Measurements from ENCODE around the gene HOTAIR. TPM values are rescaled to one million over a fixed set of nuclear protein-coding genes. Genes with fewer than 3 reads are reported as not detected.
A peak's percentile ranks its signal among the peaks of the same experiment; 100 is the strongest.

The HOTAIR gene
- polyA plus RNA-seq, 3 donors, result not detected

DNA sequence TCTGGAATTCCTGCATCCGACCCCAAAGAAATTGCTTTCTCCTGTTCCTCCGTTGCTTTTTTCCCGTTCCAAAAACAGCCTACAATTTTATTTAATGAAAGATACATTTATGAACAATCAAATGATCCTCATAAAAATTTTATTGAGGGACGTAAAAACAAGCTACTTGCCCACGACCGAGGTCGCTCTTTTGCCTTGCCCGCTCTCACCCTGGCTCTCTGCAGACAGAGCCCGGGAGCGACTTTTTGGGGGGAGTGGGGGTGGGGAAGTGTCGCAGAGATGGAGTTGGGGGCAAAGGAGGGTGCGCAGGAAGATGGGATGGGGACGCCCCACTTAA lies 24.1 kb upstream of the HOTAIR start:
- DNase-seq, result no peak
- no peak overlapping the region for H3K4me2 ChIP-seq (replicated peaks; ENCODE audit: extremely low read depth, low read length, poor library complexity, severe bottlenecking)
- H3K9ac ChIP-seq (ENCODE audit: insufficient read depth, low read length, poor library complexity, severe bottlenecking), result no peak overlapping the region
- H3K9me3 ChIP-seq (replicated peaks in 1 of 2; ENCODE audit: control insufficient read depth in 1 of 2, insufficient read depth in 1 of 2, low read length in 2 of 2), result peaks cover 3 to 53% of the 10 kb centered on the region in 2 donors
- Mint-ChIP-seq H3K9me3 (peaks cover 1 to 63% (median 30%) of the 10 kb centered on the region in 7 donors), H3K27me3 (ENCODE audit: low read depth in 3 of 3) (peaks cover 98 to 100% (median 100%) of the 10 kb centered on the region in 3 donors), H3K36me3 (peaks cover 3 to 19% of the 10 kb centered on the region in 2 donors), H3K27ac (no peak overlapping the region), H3K4me1 (peaks cover 29% of the 10 kb centered on the region), H3K4me3 (peak overlapping the region in 1 of 2 donors; percentile 74)
- intact Hi-C loops (cut with micrococcal nuclease), result loop anchor here in 1 of 2 donors (5.0 kb wide), 1 partner anchor 47 kb away; the partner anchor contains the start of gene HOXC12
- TF ChIP-seq, protein P1, sequence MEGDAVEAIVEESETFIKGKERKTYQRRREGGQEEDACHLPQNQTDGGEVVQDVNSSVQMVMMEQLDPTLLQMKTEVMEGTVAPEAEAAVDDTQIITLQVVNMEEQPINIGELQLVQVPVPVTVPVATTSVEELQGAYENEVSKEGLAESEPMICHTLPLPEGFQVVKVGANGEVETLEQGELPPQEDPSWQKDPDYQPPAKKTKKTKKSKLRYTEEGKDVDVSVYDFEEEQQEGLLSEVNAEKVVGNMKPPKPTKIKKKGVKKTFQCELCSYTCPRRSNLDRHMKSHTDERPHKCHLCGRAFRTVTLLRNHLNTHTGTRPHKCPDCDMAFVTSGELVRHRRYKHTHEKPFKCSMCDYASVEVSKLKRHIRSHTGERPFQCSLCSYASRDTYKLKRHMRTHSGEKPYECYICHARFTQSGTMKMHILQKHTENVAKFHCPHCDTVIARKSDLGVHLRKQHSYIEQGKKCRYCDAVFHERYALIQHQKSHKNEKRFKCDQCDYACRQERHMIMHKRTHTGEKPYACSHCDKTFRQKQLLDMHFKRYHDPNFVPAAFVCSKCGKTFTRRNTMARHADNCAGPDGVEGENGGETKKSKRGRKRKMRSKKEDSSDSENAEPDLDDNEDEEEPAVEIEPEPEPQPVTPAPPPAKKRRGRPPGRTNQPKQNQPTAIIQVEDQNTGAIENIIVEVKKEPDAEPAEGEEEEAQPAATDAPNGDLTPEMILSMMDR (IDR thresholded peaks at IDR 0.05), result no peak
- WGBS (ENCODE audit: insufficient coverage), result 6% methylated on average over 3 of the region's 13 CpGs
- H3K4me3 ChIP-seq (replicated peaks in 1 of 3; ENCODE audit: low read depth in 2 of 3, low read length in 3 of 3), result no peak overlapping the region
- H3K27ac ChIP-seq (ENCODE audit: low read depth in 1 of 2, low read length in 2 of 2), result no peak overlapping the region
- no peaks in the 10 kb centered on the region for H3K79me2 ChIP-seq (ENCODE audit: insufficient read depth, low read length)
- peaks cover 92 to 100% of the 10 kb centered on the region in 2 donors for H3K27me3 ChIP-seq (ENCODE audit: control insufficient read depth in 2 of 2, insufficient read depth in 2 of 2, low read length in 2 of 2)
- no peaks in the 10 kb centered on the region for H3K36me3 ChIP-seq (replicated peaks in 1 of 2; ENCODE audit: control insufficient read depth in 1 of 2, insufficient read depth in 2 of 2, low read length in 2 of 2)
- H4K20me1 ChIP-seq (ENCODE audit: insufficient read depth, low read length), result no peaks in the 10 kb centered on the region
- H3K4me1 ChIP-seq (ENCODE audit: control insufficient read depth in 1 of 2, insufficient read depth in 2 of 2, low read length in 2 of 2), result peaks cover 15 to 30% of the 10 kb centered on the region in 2 donors
- no peak overlapping the region for H2AFZ ChIP-seq (ENCODE audit: insufficient read depth, low read depth, low read length, poor library complexity, severe bottlenecking)

DNA sequence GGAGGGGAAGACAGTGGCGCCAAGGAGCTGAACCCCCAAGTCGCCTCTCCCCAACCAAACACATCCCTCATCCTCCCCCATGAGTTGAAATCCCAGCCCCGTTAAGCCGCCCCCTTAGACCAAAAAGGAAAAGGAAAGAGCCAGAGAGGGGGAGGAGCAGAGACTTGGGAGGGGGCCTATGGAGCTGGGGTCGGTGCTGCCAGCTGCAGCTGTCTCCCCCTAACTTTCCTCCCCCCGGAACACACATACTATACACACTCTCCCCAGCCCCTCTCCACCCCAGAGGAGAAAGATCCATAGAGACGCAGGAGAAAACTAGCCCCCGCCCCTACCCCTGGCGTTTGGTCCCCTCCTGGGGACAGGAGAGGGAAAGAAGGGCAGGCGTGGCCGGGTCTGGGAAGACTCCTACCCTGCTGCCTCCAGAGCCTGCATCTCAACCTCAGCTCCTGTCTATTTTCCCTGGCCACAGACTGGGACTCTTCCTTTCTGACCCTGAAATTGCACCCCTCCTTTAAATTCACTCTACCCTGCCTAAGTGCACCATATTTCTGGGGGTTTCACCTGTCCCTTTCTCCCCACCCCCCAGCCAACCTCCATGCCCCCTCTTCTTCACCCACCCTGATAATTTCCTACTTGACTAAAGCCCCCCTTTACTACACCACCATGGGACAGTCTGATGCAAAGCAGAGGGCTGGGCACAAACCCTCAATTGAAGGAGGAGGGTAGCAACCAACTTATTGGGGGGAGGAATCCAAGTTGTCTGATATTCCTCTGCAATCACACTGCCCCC lies 23.6 kb upstream of the HOTAIR start:
- Mint-ChIP-seq H3K36me3 (peaks cover 3 to 19% of the 10 kb centered on the region in 2 donors), H3K9me3 (peaks cover 2 to 67% (median 34%) of the 10 kb centered on the region in 7 donors), H3K4me1 (peaks cover 29% of the 10 kb centered on the region), H3K4me3 (peak overlapping the region in 1 of 2 donors; percentile 74), H3K27ac (no peak overlapping the region), H3K27me3 (ENCODE audit: low read depth in 3 of 3) (peaks cover 98 to 100% (median 100%) of the 10 kb centered on the region in 3 donors)
- H3K4me1 ChIP-seq (ENCODE audit: control insufficient read depth in 1 of 2, insufficient read depth in 2 of 2, low read length in 2 of 2), result peaks cover 15 to 30% of the 10 kb centered on the region in 2 donors
- 0% methylated on average over 1 of the region's 11 CpGs for WGBS (ENCODE audit: insufficient coverage)
- H3K9me3 ChIP-seq (replicated peaks in 1 of 2; ENCODE audit: control insufficient read depth in 1 of 2, insufficient read depth in 1 of 2, low read length in 2 of 2), result peaks cover 3 to 54% of the 10 kb centered on the region in 2 donors
- H3K4me3 ChIP-seq (replicated peaks in 1 of 3; ENCODE audit: low read depth in 2 of 3, low read length in 3 of 3), result no peak overlapping the region
- DNase-seq, result no peak
- H3K4me2 ChIP-seq (replicated peaks; ENCODE audit: extremely low read depth, low read length, poor library complexity, severe bottlenecking), result no peak overlapping the region
- no peaks in the 10 kb centered on the region for H3K79me2 ChIP-seq (ENCODE audit: insufficient read depth, low read length)
- H3K27ac ChIP-seq (ENCODE audit: low read depth in 1 of 2, low read length in 2 of 2), result no peak overlapping the region
- no peaks in the 10 kb centered on the region for H3K36me3 ChIP-seq (replicated peaks in 1 of 2; ENCODE audit: control insufficient read depth in 1 of 2, insufficient read depth in 2 of 2, low read length in 2 of 2)
- TF ChIP-seq, protein P1 (IDR thresholded peaks at IDR 0.05), result no peak
- H3K27me3 ChIP-seq (ENCODE audit: control insufficient read depth in 2 of 2, insufficient read depth in 2 of 2, low read length in 2 of 2), result peaks cover 93 to 100% of the 10 kb centered on the region in 2 donors
- H4K20me1 ChIP-seq (ENCODE audit: insufficient read depth, low read length), result no peaks in the 10 kb centered on the region
- H2AFZ ChIP-seq (ENCODE audit: insufficient read depth, low read depth, low read length, poor library complexity, severe bottlenecking), result no peak overlapping the region
- no peak overlapping the region for H3K9ac ChIP-seq (ENCODE audit: insufficient read depth, low read length, poor library complexity, severe bottlenecking)
- intact Hi-C loops (cut with micrococcal nuclease), result loop anchor here in 1 of 2 donors (5.0 kb wide), 1 partner anchor 46 kb away; the partner anchor contains the start of gene HOXC12
